HFFc6 (cell line): ENCODE measurements around the gene UGT1A8. TPM values are rescaled to one million over a fixed set of nuclear protein-coding genes. Genes with fewer than 3 reads are reported as not detected.

Experiments used
- DNase-seq: peaks from one replicate; pipeline ENCODE4 v3.0.0-alpha.2; 2018
- H3K27ac Mint-ChIP-seq: 2 replicates; pipeline ENCODE4 v1.8.0; 2020; ENCODE audit warnings: mild to moderate bottlenecking, mixed read lengths
- H3K27me3 Mint-ChIP-seq: 2 replicates; pipeline ENCODE4 v1.8.0; 2021; ENCODE audit warnings: mild to moderate bottlenecking, moderate library complexity, mixed read lengths; ENCODE audit not compliant: insufficient read depth
- H3K36me3 Mint-ChIP-seq: 2 replicates; pipeline ENCODE4 v1.8.0; 2021; ENCODE audit warnings: low read depth, mixed read lengths
- H3K4me1 Mint-ChIP-seq: 2 replicates; pipeline ENCODE4 v1.8.0; 2020; ENCODE audit warnings: low read depth, mixed read lengths
- H3K4me3 Mint-ChIP-seq: 2 replicates; pipeline ENCODE4 v1.8.0; 2020; ENCODE audit warnings: mild to moderate bottlenecking, moderate library complexity, mixed read lengths
- H3K9me3 Mint-ChIP-seq: 2 replicates; pipeline ENCODE4 v1.8.0; 2020; ENCODE audit warnings: mild to moderate bottlenecking, mixed read lengths
- total RNA-seq, 6 experiments: library from RNA; stranded (reverse); fragmentation: NEBNext Ultra II Directional; extraction: Animal tissue kit (Norgen Biotek cat#: 25700); gene quantifications; 2 replicates in 1 of 6; 3 replicates in 5 of 6; pipeline ENCODE4 v1.2.3, GENCODE V29; 2021
- TF ChIP-seq, protein P1 (sequence below): fragments of 200-600 bp; sonication (generic); IDR thresholded peaks from 2 replicates; pipeline ENCODE4 v1.5.0; 2021; ENCODE audit warnings: antibody characterized with exemption, mild to moderate bottlenecking

Gene UGT1A8
- total RNA-seq, 6 experiments from 2014 or later: not detected

DNA sequence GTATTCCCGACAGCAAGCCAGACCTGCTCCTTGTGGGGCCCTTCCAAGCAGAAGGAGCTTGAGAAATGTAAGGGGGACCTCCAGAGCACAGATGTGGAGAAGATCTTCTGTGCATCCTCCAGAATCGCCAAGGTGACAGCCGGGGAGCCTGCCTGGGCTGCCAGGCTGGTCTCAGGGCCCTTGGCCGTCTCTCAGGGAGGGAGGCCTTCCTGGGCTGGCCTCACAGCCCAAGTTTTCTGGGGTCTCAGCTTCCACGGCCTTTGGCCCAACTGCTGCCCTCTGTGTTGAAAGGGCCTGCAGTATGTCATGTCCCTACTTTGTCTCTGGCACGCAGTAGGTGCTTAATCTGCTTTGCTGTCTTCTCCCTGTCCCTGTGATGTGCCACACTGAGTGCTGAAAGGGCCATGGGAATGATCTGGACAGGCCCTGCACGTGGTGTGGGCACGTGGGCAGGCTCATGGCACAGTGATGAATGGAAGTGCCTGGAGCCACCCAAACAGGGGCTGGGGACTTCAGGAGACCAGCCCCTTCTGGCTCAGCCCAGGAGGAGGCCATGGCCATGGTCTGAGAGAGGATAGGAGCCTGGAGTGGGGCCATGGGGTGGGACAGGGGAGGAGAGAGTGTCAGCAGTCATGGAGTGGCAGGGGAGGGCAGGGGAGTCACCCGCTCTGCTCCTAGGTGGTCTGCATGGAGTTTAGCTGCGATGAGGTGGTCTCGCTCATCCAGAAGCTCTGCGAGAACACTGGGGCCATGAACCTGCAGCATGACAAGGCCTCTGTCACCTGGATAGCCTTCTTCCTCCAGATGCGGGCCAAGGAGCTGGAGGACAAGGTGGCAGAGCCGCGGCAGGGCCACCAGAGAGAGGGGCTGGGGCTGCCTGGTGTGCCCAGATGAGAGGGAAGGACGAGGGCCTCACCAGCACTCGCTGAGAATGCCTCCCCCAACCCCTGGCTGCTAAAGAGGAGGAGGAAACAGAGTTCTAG is 201.5 kb downstream of the UGT1A8 start:
- H3K9me3 Mint-ChIP-seq: no peaks in the 10 kb centered on the region
- DNase-seq: no peak
- TF ChIP-seq, protein P1, sequence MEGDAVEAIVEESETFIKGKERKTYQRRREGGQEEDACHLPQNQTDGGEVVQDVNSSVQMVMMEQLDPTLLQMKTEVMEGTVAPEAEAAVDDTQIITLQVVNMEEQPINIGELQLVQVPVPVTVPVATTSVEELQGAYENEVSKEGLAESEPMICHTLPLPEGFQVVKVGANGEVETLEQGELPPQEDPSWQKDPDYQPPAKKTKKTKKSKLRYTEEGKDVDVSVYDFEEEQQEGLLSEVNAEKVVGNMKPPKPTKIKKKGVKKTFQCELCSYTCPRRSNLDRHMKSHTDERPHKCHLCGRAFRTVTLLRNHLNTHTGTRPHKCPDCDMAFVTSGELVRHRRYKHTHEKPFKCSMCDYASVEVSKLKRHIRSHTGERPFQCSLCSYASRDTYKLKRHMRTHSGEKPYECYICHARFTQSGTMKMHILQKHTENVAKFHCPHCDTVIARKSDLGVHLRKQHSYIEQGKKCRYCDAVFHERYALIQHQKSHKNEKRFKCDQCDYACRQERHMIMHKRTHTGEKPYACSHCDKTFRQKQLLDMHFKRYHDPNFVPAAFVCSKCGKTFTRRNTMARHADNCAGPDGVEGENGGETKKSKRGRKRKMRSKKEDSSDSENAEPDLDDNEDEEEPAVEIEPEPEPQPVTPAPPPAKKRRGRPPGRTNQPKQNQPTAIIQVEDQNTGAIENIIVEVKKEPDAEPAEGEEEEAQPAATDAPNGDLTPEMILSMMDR: no peak
- no peaks in the 10 kb centered on the region for H3K36me3 Mint-ChIP-seq
- no peak overlapping the region for H3K27ac Mint-ChIP-seq
- H3K4me1 Mint-ChIP-seq: no peaks in the 10 kb centered on the region
- H3K27me3 Mint-ChIP-seq: peaks cover 23% of the 10 kb centered on the region
- H3K4me3 Mint-ChIP-seq: no peak overlapping the region

GRCh38 chr2:233819884-233820773 is 202.7 kb downstream of the UGT1A8 start:
- no peak for DNase-seq
- Mint-ChIP-seq H3K36me3 (no peaks in the 10 kb centered on the region), H3K4me1 (no peaks in the 10 kb centered on the region), H3K27ac (no peak overlapping the region), H3K9me3 (no peaks in the 10 kb centered on the region), H3K27me3 (peaks cover 24% of the 10 kb centered on the region), H3K4me3 (no peak overlapping the region)
- TF ChIP-seq, protein P1: no peak

- DNase-seq: no peak
- Mint-ChIP-seq H3K9me3 (no peaks in the 10 kb centered on the region), H3K27ac (no peak overlapping the region), H3K4me3 (no peak overlapping the region), H3K27me3 (peaks cover 26% of the 10 kb centered on the region), H3K36me3 (no peaks in the 10 kb centered on the region), H3K4me1 (no peaks in the 10 kb centered on the region)
- TF ChIP-seq, protein P1: no peak
Observed at GRCh38 chr2:233820774-233821105, 203.3 kb downstream of the UGT1A8 start.

DNA sequence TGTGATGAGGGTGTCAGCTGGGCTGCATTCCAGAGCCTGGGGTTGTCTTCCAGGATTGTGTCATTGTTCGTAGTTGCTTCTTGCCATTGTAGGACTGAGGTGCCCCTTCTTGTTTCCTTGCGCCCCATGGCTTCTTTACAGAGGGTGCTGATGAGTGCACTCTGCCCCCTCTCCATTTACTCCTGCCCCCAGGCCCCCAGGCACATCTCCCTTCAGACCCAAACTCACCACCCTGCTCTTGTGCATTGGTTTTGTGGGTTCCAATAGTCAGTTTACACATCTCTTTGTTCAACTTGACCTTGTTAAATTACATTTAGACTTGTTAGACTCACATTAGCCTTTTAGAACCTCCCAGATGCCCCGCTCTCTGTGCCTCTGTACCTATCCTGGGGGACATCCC is 203.8 kb downstream of the UGT1A8 start:
- TF ChIP-seq, protein P1: no peak
- no peaks in the 10 kb centered on the region for H3K36me3 Mint-ChIP-seq
- H3K27ac Mint-ChIP-seq: no peak overlapping the region
- no peak overlapping the region for H3K4me3 Mint-ChIP-seq
- H3K4me1 Mint-ChIP-seq: no peaks in the 10 kb centered on the region
- H3K27me3 Mint-ChIP-seq: peaks cover 26% of the 10 kb centered on the region
- no peaks in the 10 kb centered on the region for H3K9me3 Mint-ChIP-seq
- no peak for DNase-seq

GRCh38 chr2:233821709-233822100 is 204.3 kb downstream of the UGT1A8 start:
- Mint-ChIP-seq H3K27me3 (peaks cover 26% of the 10 kb centered on the region), H3K4me1 (no peaks in the 10 kb centered on the region), H3K4me3 (no peak overlapping the region), H3K27ac (no peak overlapping the region), H3K36me3 (no peaks in the 10 kb centered on the region), H3K9me3 (no peaks in the 10 kb centered on the region)
- no peak for DNase-seq
- TF ChIP-seq, protein P1: no peak
